ENCODE data around the gene KCNH8. TPM values are rescaled to one million over a fixed set of nuclear protein-coding genes. Genes with fewer than 3 reads are reported as not detected.
"Not testable (repeated sequence)": the region's sequence is repeated elsewhere in the genome, so short reads cannot be mapped to it uniquely, and the experiment has no call there.

KCNH8 gene
- total RNA-seq: 1.3 and 1.5 TPM in 2 replicates

DNA sequence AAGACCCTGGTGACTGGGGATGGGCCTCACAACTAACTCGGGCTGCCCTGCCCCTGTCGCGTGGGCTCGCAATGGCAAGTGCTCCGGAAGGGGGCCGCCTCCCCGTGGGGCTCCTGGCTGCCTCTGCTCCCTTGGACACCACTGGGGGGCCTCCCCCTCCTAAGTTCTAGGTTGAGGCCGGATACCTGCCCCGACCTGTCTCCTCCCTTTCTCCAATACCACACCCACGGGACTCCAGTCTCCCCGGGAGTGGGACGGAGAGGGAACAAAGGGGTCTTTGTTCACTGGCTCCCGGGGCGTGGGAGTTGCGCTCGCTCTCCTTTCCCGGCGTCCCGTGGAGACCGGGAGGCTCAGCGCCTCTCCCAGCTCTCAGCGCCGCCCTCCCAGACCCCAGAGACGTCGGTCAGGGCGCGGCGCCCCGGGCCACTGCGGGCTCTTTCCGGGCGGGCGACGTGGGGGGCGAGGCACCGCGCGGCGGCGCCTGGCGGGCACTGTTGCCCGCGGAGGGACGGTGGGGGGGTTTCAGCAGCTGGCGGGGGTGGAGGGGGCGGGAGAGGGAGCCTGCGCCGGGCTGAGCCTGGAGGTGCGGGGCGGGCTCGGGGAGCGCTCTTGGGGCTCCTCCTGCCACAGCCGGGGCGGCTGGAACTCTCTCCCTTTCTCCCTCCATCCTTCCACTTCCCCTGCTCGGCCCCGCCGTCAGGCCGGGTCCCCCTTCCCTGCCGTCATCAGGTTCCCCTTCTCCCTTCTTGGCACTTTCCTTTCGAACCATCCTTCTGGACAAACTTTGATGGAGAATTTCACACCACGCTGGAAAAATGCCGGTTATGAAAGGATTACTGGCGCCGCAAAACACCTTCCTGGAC is at the start of gene KCNH8:
KCNH8 (plus strand) TSS at position 606 of the 863 bp plus-strand sequence; CDS start at position 816, 210 bp downstream.
- Mint-ChIP-seq H3K4me3 (peak within 1 kb of the TSS; percentile 95), H3K27me3 (no peaks in the 10 kb centered on the region), H3K4me1 (peaks cover 14% of the 10 kb centered on the region), H3K27ac (peak within 1 kb of the TSS; percentile 85), H3K9me3 (no peaks in the 10 kb centered on the region), H3K36me3 (ENCODE audit: low read depth) (peaks cover 5% of the 10 kb centered on the region)
- POLR2A ChIA-PET: no interaction called here
- ATAC-seq (ENCODE audit: low read depth) (no peak), DNase-seq (peak; percentile 29)
- TF ChIP-seq, protein P1, sequence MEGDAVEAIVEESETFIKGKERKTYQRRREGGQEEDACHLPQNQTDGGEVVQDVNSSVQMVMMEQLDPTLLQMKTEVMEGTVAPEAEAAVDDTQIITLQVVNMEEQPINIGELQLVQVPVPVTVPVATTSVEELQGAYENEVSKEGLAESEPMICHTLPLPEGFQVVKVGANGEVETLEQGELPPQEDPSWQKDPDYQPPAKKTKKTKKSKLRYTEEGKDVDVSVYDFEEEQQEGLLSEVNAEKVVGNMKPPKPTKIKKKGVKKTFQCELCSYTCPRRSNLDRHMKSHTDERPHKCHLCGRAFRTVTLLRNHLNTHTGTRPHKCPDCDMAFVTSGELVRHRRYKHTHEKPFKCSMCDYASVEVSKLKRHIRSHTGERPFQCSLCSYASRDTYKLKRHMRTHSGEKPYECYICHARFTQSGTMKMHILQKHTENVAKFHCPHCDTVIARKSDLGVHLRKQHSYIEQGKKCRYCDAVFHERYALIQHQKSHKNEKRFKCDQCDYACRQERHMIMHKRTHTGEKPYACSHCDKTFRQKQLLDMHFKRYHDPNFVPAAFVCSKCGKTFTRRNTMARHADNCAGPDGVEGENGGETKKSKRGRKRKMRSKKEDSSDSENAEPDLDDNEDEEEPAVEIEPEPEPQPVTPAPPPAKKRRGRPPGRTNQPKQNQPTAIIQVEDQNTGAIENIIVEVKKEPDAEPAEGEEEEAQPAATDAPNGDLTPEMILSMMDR (IDR thresholded peaks at IDR 0.05): no peak
- intact Hi-C loops (cut with micrococcal nuclease): loop anchor here (1.0 to 5.0 kb wide), 8 partner anchors 64 to 1038 kb away; partner anchors contain the start of genes KAT2B, RAB5A and SGO1
- CTCF ChIA-PET: no interaction called here

DNA sequence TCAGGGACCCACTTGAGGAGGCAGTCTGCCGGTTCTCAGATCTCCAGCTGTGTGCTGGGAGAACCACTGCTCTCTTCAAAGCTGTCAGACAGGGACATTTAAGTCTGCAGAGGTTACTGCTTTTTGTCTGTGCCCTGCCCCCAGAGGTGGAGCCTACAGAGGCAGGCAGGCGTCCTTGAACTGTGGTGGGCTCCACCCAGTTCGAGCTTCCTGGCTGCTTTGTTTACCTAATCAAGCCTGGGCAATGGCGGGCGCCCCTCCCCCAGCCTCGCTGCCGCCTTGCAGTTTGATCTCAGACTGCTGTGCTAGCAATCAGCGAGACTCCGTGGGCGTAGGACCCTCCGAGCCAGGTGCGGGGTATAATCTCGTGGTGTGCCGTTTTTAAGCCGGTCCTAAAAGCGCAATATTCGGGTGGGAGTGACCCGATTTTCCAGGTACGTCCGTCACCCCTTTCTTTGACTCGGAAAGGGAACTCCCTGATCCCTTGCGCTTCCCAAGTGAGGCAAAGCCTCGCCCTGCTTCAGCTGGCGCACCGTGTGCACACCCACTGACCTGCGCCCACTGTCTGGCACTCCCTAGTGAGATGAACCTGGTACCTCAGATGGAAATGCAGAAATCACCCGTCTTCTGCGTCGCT is 45.5 kb upstream of the KCNH8 start:
- intact Hi-C loops (cut with micrococcal nuclease); DNase-seq; H3K36me3 Mint-ChIP-seq (ENCODE audit: low read depth); CTCF ChIA-PET; ATAC-seq (ENCODE audit: low read depth); H3K4me1 Mint-ChIP-seq; H3K9me3 Mint-ChIP-seq; H3K27me3 Mint-ChIP-seq; POLR2A ChIA-PET: not testable (repeated sequence)
- peak overlapping the region; percentile 67 for H3K4me3 Mint-ChIP-seq
- peak overlapping the region; percentile 27 for H3K27ac Mint-ChIP-seq

DNA sequence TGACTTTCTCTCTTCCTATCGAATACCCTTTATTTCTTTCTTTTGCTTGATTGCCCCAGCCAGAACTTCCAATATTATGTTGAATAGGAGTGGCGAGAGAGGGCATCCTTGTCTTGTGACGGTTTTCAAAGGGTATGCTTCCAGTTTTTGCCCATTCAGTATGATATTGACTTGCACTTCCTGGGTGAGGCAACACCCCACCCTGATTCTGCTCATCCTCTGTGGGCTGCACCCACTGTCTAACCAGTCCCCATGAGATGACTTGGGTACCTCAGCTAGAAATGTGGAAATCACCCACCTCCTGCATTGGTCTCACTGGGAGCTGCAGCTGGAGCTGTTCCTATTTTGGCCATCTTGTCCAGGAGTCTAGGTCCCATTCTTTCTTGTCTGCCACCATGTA is 44.8 kb upstream of the KCNH8 start:
- ChIA-PET CTCF (no interaction called here), POLR2A (no interaction called here)
- H3K36me3 Mint-ChIP-seq (ENCODE audit: low read depth): no peaks in the 10 kb centered on the region
- ATAC-seq (ENCODE audit: low read depth) (no peak), DNase-seq (no peak)
- TF ChIP-seq, protein P1 (IDR thresholded peaks at IDR 0.05): no peak
- H3K9me3 Mint-ChIP-seq: no peaks in the 10 kb centered on the region
- intact Hi-C loops (cut with micrococcal nuclease): no loop called here
- peak overlapping the region; percentile 27 for H3K27ac Mint-ChIP-seq
- H3K4me3 Mint-ChIP-seq: peak overlapping the region; percentile 67
- no peaks in the 10 kb centered on the region for H3K4me1 Mint-ChIP-seq
- H3K27me3 Mint-ChIP-seq: peaks cover 2% of the 10 kb centered on the region

DNA sequence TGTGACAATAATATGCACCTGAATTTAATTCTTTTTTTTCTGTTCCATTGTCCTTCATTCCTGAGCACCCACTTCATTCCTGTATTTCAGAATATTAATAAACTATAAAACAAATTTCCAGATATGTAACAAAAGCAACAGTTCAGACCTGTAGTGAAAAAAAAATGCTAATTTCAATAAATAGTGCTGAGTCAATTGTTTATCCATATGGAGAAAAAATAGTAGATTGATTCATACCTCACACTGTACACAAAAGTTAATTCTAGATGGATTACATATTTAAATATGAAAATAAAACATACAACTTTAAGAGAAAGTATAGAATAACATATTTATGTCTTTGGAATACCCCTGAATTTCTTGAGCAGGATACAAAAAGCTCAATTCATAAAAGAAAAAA is 43.9 kb upstream of the KCNH8 start:
- CTCF ChIA-PET: no interaction called here
- intact Hi-C loops (cut with micrococcal nuclease): no loop called here
- TF ChIP-seq, protein P1 (IDR thresholded peaks at IDR 0.05): no peak

DNA sequence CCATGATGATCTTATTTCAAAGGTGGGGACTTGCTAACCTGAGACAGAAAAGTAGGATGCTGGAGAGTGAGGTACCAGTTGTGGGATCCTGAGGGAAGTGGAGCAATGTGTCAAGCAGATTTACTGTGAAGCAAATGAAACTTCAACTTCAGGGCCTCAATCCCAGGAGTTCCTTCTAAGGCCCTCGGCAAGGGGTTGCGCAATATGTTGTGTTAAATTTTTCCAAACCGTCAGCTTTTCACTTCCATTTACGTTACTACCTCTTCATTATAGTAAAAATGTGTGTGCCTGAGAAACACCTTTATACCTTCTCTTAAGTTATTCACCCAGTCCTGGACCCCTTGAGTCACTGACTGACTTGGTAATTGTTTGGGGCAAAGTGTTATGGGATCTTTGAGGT is 42.5 kb upstream of the KCNH8 start:
- Mint-ChIP-seq H3K36me3 (ENCODE audit: low read depth) (no peaks in the 10 kb centered on the region), H3K9me3 (no peaks in the 10 kb centered on the region), H3K27me3 (peaks cover 4% of the 10 kb centered on the region), H3K4me3 (no peak overlapping the region), H3K4me1 (no peaks in the 10 kb centered on the region), H3K27ac (no peak overlapping the region)
- TF ChIP-seq, protein P1 (IDR thresholded peaks at IDR 0.05): no peak
- no peak for DNase-seq
- ATAC-seq (ENCODE audit: low read depth): no peak
- POLR2A ChIA-PET: no interaction called here
- CTCF ChIA-PET: no interaction called here
- intact Hi-C loops (cut with micrococcal nuclease): no loop called here

More for the DNA sequence above, 43.9 kb upstream of the KCNH8 start:
- DNase-seq (no peak), ATAC-seq (ENCODE audit: low read depth) (no peak)
- Mint-ChIP-seq H3K36me3 (ENCODE audit: low read depth) (no peaks in the 10 kb centered on the region), H3K27ac (no peak overlapping the region), H3K4me3 (no peak overlapping the region), H3K27me3 (peaks cover 2% of the 10 kb centered on the region), H3K9me3 (no peaks in the 10 kb centered on the region), H3K4me1 (no peaks in the 10 kb centered on the region)
- POLR2A ChIA-PET: no interaction called here

Measured in activated B cell treated with CpG ODN at 0.5 μM for 24 hours (primary cell).